ENCODE measurements around the gene LRG1.
"Not testable (repeated sequence)": the region's sequence is repeated elsewhere in the genome, so short reads cannot be mapped to it uniquely, and the experiment has no call there.

LRG1 gene

DNA sequence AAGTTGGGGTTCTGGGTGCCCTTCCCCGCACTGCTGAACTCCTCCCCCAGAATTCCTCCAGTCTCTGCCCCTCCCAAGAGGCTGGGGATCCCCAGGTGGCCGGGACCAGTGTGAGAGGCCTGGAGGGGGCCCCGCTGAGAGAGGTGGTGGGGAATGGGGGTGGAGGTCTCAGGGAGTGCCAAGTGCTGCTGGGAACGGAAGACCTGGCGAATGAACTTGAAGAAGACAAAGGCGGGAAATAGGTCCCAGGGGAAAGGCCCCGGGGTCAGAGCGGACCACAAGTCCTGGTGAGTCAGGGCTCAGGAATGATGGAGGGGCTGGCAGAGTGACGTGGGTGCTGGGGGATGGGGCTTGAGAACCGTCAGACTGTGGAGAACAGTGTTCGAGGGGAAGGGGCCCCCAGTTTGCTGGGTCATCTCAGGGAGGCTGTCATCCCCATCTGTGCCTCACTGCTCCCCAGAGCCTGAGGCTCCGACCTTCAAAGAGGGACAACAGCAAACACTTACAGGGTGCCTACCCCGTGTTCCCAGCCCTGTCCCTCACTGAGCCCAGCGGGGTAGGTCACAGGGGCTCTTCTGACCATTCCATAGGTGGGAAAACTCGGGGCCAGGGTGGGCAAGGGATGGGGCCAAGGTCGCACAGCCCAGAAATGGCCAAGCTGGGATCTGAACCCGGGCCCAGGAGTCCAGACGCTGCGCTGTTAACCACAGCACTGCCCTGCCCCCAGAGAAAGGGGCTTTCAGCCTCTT lies 35.6 kb upstream of the LRG1 start:
- DNase-seq: no peak

DNA sequence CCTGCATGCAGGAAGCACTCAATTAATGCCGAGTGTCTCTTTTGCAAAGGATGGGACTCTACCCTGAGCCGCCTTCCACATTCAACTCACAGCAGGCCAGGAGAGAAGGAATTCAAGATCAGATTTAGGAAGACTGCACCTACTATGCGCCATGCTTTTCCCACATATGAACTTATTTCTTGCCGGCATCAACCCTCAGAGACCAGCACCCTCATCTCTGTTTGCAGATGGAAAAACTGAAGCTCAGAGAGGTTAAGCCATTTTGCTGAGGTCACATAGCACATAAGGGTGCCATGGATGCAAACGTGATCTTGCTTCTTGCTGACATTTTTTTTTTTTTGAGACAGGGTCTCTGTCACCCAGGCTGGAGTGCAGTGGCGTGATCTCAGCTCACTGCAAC lies 33.8 kb upstream of the LRG1 start:
- DNase-seq: no peak

DNA sequence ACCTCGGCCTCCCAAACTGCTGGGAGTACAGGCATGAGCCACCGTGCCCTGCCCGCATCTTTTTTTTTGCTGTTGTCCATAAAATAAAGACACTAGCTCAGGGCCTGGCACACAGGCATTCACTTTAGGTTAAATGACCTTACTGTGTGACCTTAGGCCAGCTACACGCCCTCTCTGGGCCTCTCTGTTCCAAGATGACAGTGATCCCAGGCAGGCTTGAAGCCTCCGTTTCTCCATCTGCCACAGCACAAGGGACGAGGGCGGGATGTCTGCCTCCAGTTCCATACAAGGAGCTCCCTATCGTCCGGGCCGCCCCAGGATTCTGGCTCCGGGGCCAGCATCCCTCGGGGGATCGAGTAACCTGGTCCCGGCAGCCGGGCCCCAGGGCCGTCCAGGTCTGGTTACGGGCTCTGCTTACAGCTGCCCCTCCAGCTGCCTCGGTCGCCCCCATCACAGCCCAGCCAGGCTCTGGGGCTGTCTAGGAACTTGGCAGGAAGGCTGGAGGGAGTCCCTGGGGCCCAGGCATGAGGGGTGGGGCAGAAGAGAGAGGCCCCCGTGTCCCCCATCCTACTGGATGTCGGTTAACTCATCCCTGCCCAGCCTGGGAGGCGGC lies 31.6 kb upstream of the LRG1 start:
- DNase-seq: no peak

DNA sequence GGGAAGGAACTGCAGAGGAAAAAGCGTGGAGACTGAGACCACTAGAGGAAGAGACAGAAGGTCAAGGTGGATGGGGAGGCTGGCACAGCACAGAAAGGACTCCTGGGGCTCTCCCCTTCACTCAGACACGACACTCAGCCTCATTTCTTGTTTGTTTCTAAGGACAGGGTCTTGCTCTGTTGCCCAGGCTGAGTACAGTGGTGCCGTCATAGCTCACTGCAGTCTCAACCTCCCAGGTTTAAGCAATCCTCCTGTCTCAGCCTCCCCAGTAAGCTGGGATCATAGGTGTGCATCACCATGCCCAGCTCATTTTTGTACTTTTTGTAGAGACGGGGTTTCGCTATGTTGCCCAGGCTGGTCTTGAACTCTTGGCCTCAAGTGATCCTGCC lies 31.1 kb upstream of the LRG1 start:
- DNase-seq: no peak

DNA sequence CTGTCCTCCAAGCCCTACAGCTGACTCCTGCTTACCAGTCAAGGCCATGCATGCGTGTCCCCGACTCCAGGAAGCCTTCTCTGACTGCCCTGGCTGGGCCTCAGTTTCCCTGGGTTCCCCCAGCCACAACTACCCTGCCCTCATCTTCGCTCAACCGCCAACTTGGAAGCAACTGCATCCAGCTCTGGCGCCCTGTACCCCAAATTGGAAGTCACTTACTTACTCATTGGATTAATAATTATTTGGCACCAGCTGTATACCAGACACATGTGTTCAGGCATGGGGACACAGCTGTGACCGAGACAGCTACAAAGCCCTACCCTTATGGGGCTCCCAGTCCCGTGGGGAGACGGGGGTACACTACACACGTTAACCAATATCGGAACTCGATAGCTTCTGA lies 30.6 kb upstream of the LRG1 start:
- DNase-seq: no peak

DNA sequence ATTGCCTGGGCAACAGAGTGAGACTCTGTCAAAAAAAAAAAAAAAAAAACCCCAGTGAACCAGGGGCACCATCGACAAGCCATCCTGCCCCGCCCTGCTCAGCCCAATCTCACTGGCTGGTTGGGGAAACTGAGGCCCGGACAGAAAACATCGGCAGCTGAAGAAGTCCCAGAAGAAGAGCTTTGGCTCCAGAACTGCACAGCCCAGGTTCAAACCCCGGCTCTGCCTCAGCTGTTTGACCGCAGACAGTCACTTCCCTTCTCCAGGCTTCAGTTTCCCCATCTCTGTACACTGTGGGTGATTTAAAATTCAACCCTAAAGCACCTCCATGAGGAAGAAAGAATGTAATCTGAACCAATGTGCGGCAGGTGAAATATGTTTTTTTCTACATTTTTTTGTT lies 29.1 kb upstream of the LRG1 start:
- DNase-seq: no peak

DNA sequence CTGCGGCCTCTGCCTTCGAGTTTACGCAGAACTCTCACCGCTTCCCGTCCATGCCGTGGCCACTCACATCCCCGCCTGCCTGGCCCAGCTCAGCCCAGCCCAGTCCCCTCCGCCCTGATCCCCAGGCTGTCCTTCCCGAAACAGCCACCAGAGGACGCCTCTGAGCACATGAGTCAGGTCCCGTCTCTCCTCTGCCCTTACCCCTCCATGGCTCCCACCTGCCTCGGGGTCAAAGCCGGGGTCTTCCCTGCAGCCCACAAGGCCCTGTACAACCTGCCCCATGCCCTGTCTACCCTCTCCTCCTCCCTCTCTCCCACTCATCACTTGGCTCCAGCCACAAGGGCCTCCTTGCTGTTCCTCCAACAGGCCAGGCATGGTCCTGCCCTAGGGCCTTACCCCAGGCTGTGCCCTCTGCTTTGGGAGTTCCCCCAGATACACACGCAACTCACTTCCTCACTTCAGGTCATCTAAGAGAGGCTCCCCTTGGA lies 27.8 kb upstream of the LRG1 start:
- DNase-seq: no peak

DNA sequence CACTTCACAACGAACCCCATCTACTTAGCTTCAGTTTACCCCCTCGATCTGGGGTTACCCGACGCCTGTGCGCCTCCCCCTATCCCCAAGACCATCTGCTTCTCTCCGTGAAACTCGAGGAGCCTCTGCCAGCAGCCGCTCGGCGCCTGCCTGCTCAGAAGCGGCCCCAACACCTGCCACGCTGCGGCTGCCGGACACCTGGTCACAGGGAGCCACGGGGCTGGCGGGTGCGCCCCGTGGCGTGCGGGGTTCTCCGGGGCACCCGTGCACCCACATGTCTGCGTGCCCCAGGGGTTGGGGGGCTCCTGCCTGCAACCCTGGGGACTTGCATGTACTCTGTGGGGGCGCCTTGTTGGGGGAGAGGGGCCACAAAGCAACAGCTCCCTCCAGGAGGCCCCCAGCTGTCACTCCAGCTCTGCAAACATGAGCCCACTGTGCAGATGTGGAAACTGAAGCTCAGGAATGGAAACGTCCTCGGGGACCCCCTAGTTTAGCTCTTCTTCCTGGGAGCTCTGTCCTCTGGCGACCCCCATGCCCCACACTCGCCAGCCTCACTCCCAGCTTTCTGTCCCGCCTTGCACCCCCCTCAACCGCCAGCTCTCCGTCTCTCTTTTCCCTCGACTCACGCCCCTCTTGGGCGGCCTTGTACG lies 26.7 kb upstream of the LRG1 start:
- no peak for DNase-seq

DNA sequence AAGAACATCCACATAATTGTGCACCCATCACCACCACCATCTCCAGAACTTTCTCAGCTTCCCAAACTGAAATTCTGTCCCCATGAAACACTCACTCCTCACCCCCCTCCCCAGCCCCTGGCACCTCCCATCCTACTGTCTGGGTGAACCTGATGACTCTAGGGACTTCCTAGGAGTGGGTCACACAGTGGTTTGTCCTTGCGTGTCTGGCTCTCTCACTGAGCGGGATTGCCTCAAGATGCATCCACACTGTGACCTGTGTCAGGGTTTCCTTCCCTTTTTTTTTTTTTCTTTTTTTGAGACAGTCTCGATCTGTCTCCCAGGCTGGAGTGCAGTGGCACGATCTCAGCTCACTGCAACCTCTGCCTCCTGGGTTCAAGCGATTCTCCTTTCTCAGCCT lies 23.7 kb upstream of the LRG1 start:
- not testable (repeated sequence) for DNase-seq

DNA sequence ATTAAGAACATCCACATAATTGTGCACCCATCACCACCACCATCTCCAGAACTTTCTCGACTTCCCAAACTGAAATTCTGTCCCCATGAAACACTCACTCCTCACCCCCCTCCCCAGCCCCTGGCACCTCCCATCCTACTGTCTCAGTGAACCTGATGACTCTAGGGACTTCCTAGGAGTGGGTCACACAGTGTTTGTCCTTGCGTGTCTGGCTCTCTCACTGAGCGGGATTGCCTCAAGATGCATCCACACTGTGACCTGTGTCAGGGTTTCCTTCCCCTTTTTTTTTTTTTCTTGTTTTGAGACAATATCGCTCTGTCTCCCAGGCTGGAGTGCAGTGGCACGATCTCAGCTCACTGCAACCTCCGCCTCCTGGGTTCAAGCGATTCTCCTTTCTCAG lies 22.2 kb upstream of the LRG1 start:
- DNase-seq: not testable (repeated sequence)

DNA sequence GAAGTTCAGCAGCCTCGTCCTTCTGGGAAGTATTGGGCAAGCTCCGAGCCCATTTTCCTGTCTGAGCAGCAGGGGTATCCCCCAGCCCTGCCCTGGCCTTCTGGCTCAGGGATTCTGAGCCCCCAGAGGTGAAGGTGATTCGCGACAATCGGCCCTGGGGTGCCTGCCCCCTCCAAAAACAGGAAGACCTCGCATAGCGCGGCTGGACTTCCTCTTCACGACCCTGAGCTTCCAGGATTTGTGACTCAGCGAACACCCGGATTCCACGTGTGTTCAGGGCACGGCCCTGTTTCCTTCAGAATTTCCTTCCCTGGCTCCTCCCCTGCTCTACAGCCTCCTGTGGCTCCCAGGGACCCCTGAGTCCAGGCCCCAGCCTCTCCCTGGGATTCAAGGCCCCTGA lies 19.7 kb upstream of the LRG1 start, which contains the start of gene SEMA6B:
TSS of gene SEMA6B (minus strand) at position 116 of the 400 bp plus-strand sequence. CDS start 1,227 bp downstream, outside the sequence.
- DNase-seq: no peak

DNA sequence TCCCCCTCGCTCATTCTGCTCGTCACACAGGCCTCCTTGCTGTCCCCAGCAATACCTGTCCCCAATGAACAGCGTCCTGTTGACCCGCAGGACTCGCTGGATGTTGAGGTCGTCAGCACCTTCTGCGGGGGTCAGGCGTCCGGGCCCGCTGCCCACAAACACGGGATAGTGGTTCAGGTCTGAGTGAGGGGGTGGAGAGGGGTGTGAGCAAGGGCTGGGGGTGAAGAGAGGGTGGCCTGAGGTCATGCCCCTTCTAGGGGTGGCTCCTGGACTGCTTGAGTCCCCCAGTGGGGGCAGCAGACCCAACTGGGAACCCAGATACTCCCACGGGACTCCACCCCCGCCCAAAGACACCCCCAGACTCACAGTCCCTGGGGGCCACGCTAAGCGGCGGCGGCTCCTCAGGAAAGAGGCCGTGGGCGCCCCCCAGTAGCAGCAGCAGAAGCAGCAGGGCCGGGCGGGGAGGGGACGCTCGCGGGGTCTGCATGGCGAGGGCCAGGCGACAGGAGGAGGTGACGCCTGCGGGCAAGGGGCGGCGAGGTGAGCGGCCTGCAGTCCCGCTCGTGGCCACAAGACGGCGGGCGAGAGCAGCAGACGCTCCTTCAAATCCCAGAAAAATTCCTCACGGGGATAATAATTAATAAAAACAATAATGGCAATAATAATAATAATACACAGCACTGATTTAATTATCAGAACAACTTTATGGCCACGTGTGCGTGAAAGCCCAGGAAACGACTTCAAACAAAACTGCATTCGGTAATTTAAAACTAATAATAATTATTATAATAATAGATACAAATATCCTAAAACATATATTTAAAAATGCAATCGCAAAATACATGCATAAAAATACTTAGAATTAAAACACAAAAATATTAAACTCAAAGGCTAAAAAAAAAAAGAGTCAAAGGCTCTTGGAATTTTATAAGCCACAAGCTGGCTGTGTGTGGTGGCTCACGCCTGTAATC lies 18.4 kb upstream of the LRG1 start:
- no peak for DNase-seq

DNA sequence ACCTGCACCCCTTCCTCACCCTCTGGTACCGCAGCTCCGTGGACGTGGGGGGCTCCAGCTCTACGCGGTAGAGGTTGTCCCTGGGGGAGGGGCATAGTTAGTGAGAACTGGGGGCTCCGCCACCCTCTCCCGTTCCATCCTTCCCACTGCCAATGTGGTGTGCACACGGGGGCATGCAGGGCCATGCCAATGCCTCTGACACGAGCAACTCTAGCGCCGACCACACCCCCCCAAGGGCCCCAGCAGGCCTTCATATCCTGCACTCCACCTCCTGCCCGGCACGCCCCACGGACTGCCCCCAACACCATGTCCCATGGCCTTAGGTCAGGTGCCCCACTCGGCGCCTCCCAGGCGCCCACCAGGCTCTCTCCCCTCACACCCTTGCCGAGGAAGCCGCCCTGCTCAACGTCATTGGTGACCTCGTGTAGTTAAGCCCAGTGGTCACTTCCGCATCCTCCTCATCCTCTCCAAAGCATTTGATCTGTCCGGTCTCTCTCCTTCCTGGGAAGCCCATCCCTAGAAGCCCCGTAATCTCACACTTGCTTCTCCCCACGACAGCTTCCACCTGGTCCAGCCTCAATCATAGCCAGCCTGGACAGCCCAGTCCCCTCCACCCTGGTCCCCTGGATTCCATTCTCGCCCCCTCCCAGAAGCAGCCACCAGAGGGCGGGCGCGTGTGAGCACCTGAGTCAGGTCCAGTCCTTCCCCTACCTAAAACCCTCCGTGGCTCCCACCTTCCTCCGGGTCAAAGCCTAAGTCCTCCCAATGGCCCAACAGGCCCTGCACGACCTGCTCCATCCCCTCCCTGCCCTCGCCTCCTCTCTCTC lies 17.5 kb upstream of the LRG1 start:
- DNase-seq: no peak

DNA sequence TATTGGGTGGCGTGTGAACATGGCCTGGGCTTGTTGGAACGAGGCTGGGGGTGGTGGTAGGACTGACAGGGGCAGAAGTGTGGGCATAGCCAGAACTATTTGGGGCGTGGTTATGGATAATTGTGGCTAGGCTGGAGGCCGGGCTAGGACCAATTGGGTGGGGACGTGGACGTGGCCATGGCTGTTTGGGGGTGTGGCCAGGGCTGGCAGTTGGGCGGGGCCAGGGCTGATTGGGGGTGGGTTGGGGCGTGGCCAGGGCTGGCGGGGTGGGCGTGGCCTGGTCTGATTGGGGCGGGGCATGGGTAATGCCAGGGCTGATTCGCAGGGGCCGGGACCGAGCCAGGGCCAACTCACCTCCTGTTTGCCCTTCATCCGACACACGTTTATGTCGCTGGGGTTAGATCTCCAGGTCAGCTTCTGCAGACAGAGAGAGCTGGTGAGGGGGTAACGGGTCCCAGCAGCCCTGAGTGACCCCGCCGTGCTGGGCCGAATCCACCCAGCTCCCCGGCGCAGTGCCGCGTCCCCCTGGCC lies 16.8 kb upstream of the LRG1 start:
- DNase-seq: no peak

DNA sequence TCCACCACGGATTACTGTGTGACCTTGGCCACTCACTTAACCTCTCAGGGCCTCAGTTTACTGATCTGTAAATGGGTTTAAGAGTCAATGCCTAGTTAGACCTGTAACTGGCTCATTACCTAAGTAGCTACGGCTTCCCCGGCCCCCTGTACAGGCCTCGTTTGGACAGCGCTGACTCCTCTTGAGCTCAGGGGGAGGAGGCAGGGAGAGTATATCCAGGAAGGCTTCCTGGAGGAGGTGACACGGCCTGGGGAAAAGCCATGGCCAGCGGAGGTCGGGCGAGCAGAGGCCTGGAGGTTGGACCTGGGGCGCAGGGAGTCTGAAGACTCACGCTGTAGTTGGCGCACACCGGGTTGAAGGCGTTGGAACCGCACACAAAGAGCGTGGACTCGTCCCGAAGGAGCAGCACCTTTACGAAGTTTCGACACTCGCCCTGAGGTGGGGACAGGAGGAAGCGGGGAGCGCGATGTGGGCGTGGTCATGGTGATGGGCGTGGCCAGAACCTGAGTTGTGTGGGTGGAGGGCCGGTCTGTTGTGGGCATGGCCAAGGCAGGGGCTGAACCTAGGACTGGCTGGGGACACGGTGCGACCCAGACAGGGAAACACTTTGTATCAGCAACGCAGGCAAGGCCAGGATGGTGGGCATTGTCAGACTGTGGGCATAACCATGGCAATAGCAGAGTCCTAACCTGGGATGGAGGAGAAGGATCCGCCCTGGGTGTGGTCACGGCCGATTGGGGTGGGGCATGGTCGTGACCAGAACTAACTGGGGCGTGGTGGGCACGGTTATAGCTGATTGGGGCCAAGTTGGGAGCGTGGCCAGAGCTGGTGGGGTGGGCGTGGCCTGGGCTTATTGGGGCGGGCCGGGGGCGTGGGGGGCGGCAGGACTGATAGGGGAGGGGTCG lies 16.1 kb upstream of the LRG1 start:
- no peak for DNase-seq

DNA sequence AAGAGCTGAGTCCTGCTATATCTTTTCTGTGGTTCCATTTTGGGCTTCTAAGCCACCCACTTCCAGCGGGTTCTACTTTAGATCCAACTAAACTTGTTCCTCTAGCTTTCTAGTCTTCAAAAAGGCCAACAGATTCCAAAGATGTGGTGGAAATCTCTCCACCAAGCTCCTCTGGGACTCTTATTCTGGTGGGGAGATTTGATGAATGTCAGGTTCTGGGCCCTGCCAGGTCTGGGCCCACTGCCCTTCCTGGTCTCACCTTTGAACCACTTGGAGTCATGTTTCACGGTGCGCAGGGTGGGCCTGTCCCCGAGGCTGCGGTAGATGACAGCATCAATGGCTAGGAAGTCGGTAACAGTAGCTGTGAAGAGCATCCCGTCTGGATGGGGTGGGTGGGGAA lies 14.9 kb upstream of the LRG1 start:
- no peak for DNase-seq

DNA sequence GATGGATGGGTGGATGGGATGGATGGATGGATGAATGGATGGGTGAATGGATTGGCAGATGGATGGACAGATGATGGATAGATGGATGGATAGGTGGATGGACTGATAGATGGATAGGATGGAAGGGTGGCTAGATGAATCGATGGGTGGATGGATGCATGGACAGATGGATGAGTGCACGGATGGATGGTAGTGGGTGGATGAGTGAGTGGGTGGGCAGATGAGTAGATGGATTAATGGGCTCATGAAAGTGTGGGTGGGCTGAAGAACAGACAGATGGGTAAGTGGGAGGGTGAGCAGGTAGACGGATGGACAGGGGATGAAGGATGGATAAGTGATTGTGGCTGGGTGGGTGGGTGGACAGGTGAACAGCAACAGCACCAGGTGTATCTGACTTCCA lies 13.9 kb upstream of the LRG1 start:
- no peak for DNase-seq

DNA sequence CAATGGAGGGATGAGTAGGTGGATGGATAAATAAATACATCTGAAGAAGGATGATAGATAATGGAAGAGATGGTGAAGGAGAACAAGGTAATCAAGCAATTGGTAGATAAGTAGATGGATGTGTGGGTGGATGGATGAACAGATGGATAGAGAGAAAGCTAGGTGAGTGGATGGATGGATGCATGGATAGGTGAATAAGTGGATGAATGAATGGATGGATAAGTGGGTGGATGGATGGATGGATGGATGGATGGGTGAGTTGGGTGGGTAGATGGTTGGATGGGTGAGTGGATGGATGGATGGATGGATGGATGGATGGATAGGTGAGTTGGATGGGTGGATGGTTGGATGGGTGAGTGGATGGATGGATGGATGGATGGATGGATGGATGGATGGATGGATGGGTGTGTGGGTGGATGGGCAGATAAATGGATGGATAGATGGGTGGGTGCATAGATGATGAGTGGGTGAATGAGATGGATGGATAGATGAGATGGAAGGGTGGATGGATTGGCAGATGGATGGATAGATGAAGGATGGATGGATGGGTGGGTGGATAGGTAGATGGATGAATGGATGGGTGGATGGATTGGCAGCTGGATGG lies 13.4 kb upstream of the LRG1 start:
- no peak for DNase-seq

DNA sequence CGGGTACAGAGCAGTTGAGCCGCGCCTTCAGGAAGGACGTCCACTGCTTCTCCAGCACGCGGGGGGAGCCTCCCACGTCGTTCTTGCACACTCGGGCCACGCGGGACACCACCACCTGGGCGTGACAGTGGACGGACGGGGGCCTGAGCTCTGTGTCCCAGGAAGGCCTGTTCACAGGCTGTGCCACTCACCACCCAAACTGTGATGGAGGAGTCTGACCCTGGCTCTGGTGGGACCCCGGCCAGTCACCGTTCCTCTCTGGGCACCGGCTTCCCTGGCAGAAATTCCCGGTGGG lies 12.6 kb upstream of the LRG1 start:
- DNase-seq: no peak

DNA sequence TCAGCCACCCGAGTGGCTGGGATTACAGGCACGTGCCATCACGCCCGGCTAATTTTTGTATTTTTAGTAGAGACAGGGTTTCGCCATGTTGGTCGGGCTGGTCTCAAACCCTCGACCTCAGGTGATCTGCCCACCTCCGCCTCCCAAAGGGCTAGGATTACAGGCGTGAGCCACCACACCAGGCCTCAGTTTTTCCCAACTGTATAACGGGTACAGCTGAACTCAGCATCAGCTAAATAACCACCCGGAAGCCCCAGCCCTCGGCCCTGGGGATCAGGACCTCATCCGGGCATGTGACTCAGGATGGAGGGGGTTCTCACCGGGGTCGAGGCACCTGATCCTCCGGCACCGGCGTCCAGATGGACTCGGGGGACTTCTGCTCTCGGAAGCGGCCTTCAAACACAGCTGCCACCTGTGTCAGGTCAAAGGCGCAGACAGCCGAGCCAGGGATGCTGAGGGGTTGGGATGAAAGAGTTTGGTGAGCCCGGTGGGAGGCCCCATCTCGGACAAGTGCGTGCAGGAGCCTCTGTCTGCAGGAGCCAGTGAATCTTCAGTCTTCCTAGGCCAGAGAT lies 10.7 kb upstream of the LRG1 start:
- no peak for DNase-seq

All from amniotic stem cell (primary cell).